ENCODE measurements around the gene STK11IP.

The STK11IP gene

DNA sequence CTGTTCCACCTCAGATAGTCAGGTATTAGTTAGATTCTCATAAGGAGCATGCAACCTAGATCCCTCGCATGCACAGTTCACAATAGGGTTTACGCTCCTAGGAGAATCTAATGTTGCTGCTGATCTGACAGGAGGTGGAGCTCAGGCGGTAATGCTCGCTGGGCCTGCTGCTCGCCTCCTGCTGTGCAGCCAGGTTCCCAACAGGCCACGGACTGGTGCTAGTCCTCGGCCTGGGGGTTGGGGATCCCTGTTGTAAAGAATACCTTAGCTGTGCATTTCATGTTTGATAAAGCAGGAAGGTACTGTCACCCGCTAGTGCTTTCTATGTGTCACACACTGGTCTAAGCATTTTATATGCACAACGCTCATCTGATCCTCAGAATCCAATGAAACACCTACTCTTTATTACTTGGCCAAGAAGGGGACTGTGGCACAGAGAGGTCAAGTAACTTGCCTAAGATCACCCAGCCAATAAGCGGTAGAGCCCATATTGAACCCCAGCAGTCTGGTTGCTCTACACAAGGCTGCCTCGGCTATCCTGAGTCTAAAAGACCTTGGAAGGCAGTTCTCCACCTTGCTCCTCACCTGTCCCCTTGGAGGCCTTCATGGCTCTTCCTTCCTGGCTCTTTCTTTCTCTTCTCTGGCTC is 65.6 kb downstream of the STK11IP start:
- TF ChIP-seq, protein P1, sequence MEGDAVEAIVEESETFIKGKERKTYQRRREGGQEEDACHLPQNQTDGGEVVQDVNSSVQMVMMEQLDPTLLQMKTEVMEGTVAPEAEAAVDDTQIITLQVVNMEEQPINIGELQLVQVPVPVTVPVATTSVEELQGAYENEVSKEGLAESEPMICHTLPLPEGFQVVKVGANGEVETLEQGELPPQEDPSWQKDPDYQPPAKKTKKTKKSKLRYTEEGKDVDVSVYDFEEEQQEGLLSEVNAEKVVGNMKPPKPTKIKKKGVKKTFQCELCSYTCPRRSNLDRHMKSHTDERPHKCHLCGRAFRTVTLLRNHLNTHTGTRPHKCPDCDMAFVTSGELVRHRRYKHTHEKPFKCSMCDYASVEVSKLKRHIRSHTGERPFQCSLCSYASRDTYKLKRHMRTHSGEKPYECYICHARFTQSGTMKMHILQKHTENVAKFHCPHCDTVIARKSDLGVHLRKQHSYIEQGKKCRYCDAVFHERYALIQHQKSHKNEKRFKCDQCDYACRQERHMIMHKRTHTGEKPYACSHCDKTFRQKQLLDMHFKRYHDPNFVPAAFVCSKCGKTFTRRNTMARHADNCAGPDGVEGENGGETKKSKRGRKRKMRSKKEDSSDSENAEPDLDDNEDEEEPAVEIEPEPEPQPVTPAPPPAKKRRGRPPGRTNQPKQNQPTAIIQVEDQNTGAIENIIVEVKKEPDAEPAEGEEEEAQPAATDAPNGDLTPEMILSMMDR (IDR thresholded peaks at IDR 0.05; ENCODE audit: poor library complexity, severe bottlenecking): no peak
- H3K4me3 ChIP-seq (ENCODE audit: severe bottlenecking): no peak overlapping the region
- no peak for DNase-seq (ENCODE audit: low spot score)
- no peaks in the 10 kb centered on the region for H3K36me3 ChIP-seq (ENCODE audit: low read depth)
- no peaks in the 10 kb centered on the region for H3K27me3 ChIP-seq (ENCODE audit: insufficient read depth, poor library complexity, severe bottlenecking)
- no peak for ATAC-seq (ENCODE audit: low read depth)
- peaks cover 4% of the 10 kb centered on the region for H3K9me3 ChIP-seq (ENCODE audit: severe bottlenecking)
- H3K4me1 ChIP-seq (ENCODE audit: insufficient read depth, poor library complexity, severe bottlenecking): peaks cover 3% of the 10 kb centered on the region
- H3K27ac ChIP-seq (ENCODE audit: poor library complexity, severe bottlenecking): no peak overlapping the region

DNA sequence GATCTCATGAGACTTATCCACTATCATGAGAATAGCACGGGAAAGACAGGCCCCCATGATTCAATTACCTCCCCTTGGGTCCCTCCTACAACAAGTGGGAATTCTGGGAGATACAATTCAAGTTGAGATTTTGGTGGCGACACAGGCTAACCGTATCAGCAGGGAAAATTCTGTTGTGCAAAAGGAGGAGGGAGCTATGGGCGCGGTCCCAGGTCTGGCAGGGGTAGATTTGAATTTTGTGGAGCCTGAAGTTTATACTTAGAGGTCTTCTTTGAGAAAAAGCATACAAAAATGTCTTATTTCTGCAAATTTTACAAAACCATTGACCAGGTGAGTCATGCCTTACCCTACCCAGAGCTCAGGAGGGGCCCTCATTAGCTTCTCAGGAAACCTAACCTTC is 66.4 kb downstream of the STK11IP start:
- Histone ChIP-seq H3K9me3 (ENCODE audit: severe bottlenecking) (peaks cover 4% of the 10 kb centered on the region), H3K27me3 (ENCODE audit: insufficient read depth, poor library complexity, severe bottlenecking) (no peaks in the 10 kb centered on the region), H3K4me1 (ENCODE audit: insufficient read depth, poor library complexity, severe bottlenecking) (peaks cover 3% of the 10 kb centered on the region), H3K4me3 (ENCODE audit: severe bottlenecking) (no peak overlapping the region), H3K36me3 (ENCODE audit: low read depth) (no peaks in the 10 kb centered on the region), H3K27ac (ENCODE audit: poor library complexity, severe bottlenecking) (no peak overlapping the region)
- TF ChIP-seq, protein P1 (IDR thresholded peaks at IDR 0.05; ENCODE audit: poor library complexity, severe bottlenecking): no peak
- no peak for DNase-seq (ENCODE audit: low spot score)
- ATAC-seq (ENCODE audit: low read depth): no peak

DNA sequence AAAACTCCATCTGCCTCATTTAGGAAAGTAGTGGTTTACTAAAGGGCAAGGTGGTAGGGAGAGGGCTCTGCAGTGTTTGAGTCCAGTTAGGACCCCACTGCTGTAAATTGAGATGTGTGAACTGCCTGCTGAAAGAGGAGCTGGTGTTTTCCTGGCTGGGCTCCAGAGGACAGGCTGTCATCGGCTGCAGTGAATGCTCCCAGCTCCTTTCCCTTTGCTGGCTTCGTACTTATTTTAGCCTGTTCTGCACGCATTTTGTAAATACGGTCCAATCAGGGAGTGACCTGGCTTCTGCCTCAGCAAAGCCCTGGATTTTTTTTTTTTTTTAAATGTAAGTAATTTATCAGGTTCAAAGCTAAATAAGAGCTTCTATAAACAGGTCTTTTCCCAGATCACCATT is 67.3 kb downstream of the STK11IP start:
- no peak for DNase-seq (ENCODE audit: low spot score)
- TF ChIP-seq, protein P1 (IDR thresholded peaks at IDR 0.05; ENCODE audit: poor library complexity, severe bottlenecking): no peak
- peaks cover 4% of the 10 kb centered on the region for H3K9me3 ChIP-seq (ENCODE audit: severe bottlenecking)
- peaks cover 3% of the 10 kb centered on the region for H3K4me1 ChIP-seq (ENCODE audit: insufficient read depth, poor library complexity, severe bottlenecking)
- H3K27me3 ChIP-seq (ENCODE audit: insufficient read depth, poor library complexity, severe bottlenecking): no peaks in the 10 kb centered on the region
- no peaks in the 10 kb centered on the region for H3K36me3 ChIP-seq (ENCODE audit: low read depth)
- no peak overlapping the region for H3K4me3 ChIP-seq (ENCODE audit: severe bottlenecking)
- ATAC-seq (ENCODE audit: low read depth): no peak
- H3K27ac ChIP-seq (ENCODE audit: poor library complexity, severe bottlenecking): no peak overlapping the region

DNA sequence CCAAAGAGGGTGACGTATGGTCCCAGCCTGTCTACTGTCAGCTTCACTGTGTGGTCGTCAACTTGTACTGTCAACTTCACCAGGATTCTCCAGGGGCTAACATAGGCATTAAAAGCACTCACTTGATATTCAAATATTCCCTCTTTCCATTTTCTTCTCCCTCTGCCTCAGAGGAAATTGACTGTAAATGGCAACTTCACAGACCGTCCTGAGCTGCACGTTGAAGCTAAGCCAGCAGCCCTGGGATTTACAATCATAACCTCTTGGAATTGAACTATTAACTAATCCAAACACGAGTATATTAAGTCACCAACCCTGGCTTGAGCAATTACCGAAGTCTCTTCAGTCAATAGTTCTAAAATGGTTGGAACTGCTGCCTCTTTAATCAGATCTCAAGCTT is 68.3 kb downstream of the STK11IP start:
- Histone ChIP-seq H3K27ac (ENCODE audit: poor library complexity, severe bottlenecking) (no peak overlapping the region), H3K27me3 (ENCODE audit: insufficient read depth, poor library complexity, severe bottlenecking) (no peaks in the 10 kb centered on the region), H3K4me1 (ENCODE audit: insufficient read depth, poor library complexity, severe bottlenecking) (peaks cover 3% of the 10 kb centered on the region), H3K36me3 (ENCODE audit: low read depth) (no peaks in the 10 kb centered on the region), H3K9me3 (ENCODE audit: severe bottlenecking) (peaks cover 4% of the 10 kb centered on the region), H3K4me3 (ENCODE audit: severe bottlenecking) (no peak overlapping the region)
- no peak for DNase-seq (ENCODE audit: low spot score)
- TF ChIP-seq, protein P1 (IDR thresholded peaks at IDR 0.05; ENCODE audit: poor library complexity, severe bottlenecking): no peak
- ATAC-seq (ENCODE audit: low read depth): no peak
